ENCODE data around the gene SATB2. TPM values are rescaled to one million over a fixed set of nuclear protein-coding genes. Genes with fewer than 3 reads are reported as not detected.

Gene SATB2
- total RNA-seq, 1 experiment from 2014 or later: 16.5 TPM

DNA sequence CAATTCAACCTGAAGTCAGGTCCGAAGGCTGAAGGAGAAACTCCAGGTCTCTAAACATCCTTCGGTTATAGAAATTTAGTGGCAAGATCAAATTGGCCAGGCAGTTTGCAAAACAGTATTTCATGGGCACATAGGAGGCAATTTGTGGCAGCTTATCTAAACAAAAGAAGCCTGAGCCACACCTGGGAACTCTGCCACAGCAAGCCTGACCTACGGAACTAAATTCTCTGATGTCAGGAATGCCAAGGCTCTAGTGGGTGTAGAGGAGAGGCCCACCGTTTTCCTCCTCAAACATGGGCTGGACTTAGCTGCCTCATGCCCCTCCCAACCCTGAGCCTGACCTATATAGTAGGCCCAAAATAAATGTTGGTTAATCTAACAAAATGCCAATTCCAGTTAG, 16.0 kb downstream of the SATB2 start:
- DNase-seq (ENCODE audit: unreplicated experiment): no peak
- Mint-ChIP-seq H3K36me3 (ENCODE audit: insufficient read depth, unreplicated experiment) (no peaks in the 10 kb centered on the region), H3K9me3 (ENCODE audit: unreplicated experiment) (no peaks in the 10 kb centered on the region), H3K4me1 (ENCODE audit: insufficient read depth, unreplicated experiment) (peaks cover 6% of the 10 kb centered on the region), H3K4me3 (ENCODE audit: unreplicated experiment) (no peak overlapping the region), H3K27ac (ENCODE audit: low read depth, unreplicated experiment) (no peak overlapping the region), H3K27me3 (ENCODE audit: insufficient read depth, unreplicated experiment) (no peaks in the 10 kb centered on the region)
- BruUV-seq (replicated peaks): no TSS peak
- intact Hi-C loops (cut with micrococcal nuclease): no loop called here
- ChIA-PET POLR2A (no interaction called here), CTCF (interaction anchor here (1.2 kb wide), 1 partner anchor 47 kb away, joined by 5 read pairs; no protein-coding TSS in a partner anchor)
- TF ChIP-seq, protein P1, sequence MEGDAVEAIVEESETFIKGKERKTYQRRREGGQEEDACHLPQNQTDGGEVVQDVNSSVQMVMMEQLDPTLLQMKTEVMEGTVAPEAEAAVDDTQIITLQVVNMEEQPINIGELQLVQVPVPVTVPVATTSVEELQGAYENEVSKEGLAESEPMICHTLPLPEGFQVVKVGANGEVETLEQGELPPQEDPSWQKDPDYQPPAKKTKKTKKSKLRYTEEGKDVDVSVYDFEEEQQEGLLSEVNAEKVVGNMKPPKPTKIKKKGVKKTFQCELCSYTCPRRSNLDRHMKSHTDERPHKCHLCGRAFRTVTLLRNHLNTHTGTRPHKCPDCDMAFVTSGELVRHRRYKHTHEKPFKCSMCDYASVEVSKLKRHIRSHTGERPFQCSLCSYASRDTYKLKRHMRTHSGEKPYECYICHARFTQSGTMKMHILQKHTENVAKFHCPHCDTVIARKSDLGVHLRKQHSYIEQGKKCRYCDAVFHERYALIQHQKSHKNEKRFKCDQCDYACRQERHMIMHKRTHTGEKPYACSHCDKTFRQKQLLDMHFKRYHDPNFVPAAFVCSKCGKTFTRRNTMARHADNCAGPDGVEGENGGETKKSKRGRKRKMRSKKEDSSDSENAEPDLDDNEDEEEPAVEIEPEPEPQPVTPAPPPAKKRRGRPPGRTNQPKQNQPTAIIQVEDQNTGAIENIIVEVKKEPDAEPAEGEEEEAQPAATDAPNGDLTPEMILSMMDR (IDR thresholded peaks at IDR 0.05; ENCODE audit: unreplicated experiment): no peak

DNA sequence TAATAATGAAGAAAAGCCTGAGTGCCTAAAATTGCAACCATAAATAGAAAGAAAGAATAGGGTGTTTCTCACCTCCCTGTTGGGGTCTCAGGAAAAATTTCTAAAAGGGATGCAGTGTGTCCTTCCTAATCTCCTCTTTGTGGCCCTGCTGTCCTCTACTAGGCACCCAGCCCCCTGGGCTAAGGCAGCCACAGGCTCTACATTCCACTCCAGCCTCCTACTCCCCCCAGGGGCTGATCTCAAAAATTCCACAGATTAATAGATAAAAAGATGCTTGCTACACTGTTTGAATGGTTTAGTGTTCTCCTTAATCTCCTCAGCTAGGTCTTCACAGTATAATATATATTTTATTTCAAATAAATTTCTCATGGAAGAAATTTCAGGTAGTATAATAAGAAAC, 17.6 kb downstream of the SATB2 start:
- Mint-ChIP-seq H3K9me3 (ENCODE audit: unreplicated experiment) (no peaks in the 10 kb centered on the region), H3K4me1 (ENCODE audit: insufficient read depth, unreplicated experiment) (peaks cover 6% of the 10 kb centered on the region), H3K27ac (ENCODE audit: low read depth, unreplicated experiment) (peak overlapping the region; percentile 66), H3K27me3 (ENCODE audit: insufficient read depth, unreplicated experiment) (no peaks in the 10 kb centered on the region), H3K4me3 (ENCODE audit: unreplicated experiment) (no peak overlapping the region), H3K36me3 (ENCODE audit: insufficient read depth, unreplicated experiment) (peaks cover 5% of the 10 kb centered on the region)
- TF ChIP-seq, protein P1 (IDR thresholded peaks at IDR 0.05; ENCODE audit: unreplicated experiment): no peak
- no TSS peak for BruUV-seq (replicated peaks)
- DNase-seq (ENCODE audit: unreplicated experiment): no peak
- intact Hi-C loops (cut with micrococcal nuclease): no loop called here
- CTCF ChIA-PET: interaction anchor here (0.5 kb wide), 1 partner anchor 48 kb away, joined by 3 read pairs; no protein-coding TSS in a partner anchor
- POLR2A ChIA-PET: no interaction called here

DNA sequence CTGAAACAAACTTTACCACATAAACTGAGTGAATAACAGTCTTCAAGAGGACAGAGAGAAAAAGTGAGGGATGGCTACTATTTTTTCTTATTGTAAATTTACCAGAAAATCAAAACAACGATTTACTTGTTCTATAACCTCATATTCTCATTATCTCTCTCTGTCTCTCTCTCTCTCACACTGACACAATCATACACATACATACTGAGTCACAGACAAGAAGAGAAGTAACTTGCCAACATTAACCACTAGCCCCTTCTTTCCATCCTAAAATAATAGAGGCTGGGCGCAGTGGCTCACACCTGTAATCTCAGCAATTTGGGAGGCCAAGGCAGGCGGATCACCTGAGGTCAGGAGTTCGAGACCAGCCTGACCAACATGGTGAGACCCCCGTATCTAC, 18.2 kb downstream of the SATB2 start:
- no peaks in the 10 kb centered on the region for H3K9me3 Mint-ChIP-seq (ENCODE audit: unreplicated experiment)
- H3K27me3 Mint-ChIP-seq (ENCODE audit: insufficient read depth, unreplicated experiment): no peaks in the 10 kb centered on the region
- TF ChIP-seq, protein P1 (IDR thresholded peaks at IDR 0.05; ENCODE audit: unreplicated experiment): no peak
- H3K36me3 Mint-ChIP-seq (ENCODE audit: insufficient read depth, unreplicated experiment): peaks cover 5% of the 10 kb centered on the region
- ChIA-PET CTCF (no interaction called here), POLR2A (no interaction called here)
- intact Hi-C loops (cut with micrococcal nuclease): no loop called here
- no peak for DNase-seq (ENCODE audit: unreplicated experiment)
- H3K4me1 Mint-ChIP-seq (ENCODE audit: insufficient read depth, unreplicated experiment): peaks cover 6% of the 10 kb centered on the region
- H3K27ac Mint-ChIP-seq (ENCODE audit: low read depth, unreplicated experiment): peak overlapping the region; percentile 66
- BruUV-seq (replicated peaks): no TSS peak
- H3K4me3 Mint-ChIP-seq (ENCODE audit: unreplicated experiment): no peak overlapping the region

DNA sequence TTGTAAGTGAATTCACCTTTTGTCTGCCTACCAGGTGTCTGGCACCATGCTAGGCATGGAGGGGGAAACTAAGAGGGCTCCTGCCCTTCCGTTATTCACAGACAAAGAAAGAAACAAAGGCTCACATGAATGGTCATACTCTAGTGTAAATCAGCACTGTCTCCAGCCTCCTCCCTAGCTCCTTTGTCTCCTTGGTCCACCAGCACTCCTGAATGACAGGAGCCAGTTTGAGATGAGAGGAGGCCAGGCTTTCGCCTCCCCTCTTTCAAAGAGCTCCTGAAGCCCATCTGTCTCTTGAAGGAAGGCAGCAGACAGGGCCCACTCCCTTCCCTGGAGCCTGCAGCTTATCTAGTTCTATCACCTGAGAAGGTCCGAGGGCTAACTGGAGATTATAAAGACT, 18.7 kb downstream of the SATB2 start:
- TF ChIP-seq, protein P1 (IDR thresholded peaks at IDR 0.05; ENCODE audit: unreplicated experiment): no peak
- H3K4me3 Mint-ChIP-seq (ENCODE audit: unreplicated experiment): no peak overlapping the region
- BruUV-seq (replicated peaks): no TSS peak
- peaks cover 5% of the 10 kb centered on the region for H3K36me3 Mint-ChIP-seq (ENCODE audit: insufficient read depth, unreplicated experiment)
- peaks cover 6% of the 10 kb centered on the region for H3K4me1 Mint-ChIP-seq (ENCODE audit: insufficient read depth, unreplicated experiment)
- no peak for DNase-seq (ENCODE audit: unreplicated experiment)
- ChIA-PET POLR2A (interaction anchor here (0.7 kb wide), 1 partner anchor 17 kb away, joined by 3 read pairs; no protein-coding TSS in a partner anchor), CTCF (no interaction called here)
- no peaks in the 10 kb centered on the region for H3K9me3 Mint-ChIP-seq (ENCODE audit: unreplicated experiment)
- H3K27ac Mint-ChIP-seq (ENCODE audit: low read depth, unreplicated experiment): no peak overlapping the region
- intact Hi-C loops (cut with micrococcal nuclease): no loop called here
- no peaks in the 10 kb centered on the region for H3K27me3 Mint-ChIP-seq (ENCODE audit: insufficient read depth, unreplicated experiment)

Measured in MCF 10A (cell line).